ENCODE data around the gene DPH1. TPM values are rescaled to one million over a fixed set of nuclear protein-coding genes. Genes with fewer than 3 reads are reported as not detected.
A peak's percentile ranks its signal among the peaks of the same experiment; 100 is the strongest.

The DPH1 gene
- total and polyA plus RNA-seq, 4 donors = 9.8 to 24.6 (median 19.4) TPM

- H3K9ac ChIP-seq (ENCODE audit: low read depth in 1 of 2, low read length in 2 of 2) = no peak overlapping the region
- H3K4me3 ChIP-seq (ENCODE audit: low read depth in 1 of 3, low read length in 3 of 3) = peak overlapping the region; percentile 44 to 77 (median 73)
- TF ChIP-seq CTCF (IDR thresholded peaks at IDR 0.05; ENCODE audit: low read depth, low read length, missing input control) (no peak), HNF4A (conservative IDR thresholded peaks at IDR 0.05) (no peak), YY1 (IDR thresholded peaks at IDR 0.05) (no peak), HNF4G (IDR thresholded peaks at IDR 0.05) (no peak), REST (IDR thresholded peaks at IDR 0.05) (no peak), ZBTB33 (IDR thresholded peaks at IDR 0.05) (no peak), FOXA1 (IDR thresholded peaks at IDR 0.05) (no peak), ATF3 (IDR thresholded peaks at IDR 0.05) (no peak), NR2F2 (IDR thresholded peaks at IDR 0.05) (no peak), EGR1 (IDR thresholded peaks at IDR 0.05; ENCODE audit: low read depth in 2 of 2) (no peak), SP1 (IDR thresholded peaks at IDR 0.05) (no peak), TAF1 (conservative IDR thresholded peaks at IDR 0.05) (no peak)
- under 1% methylated on average over 73 of the region's 73 CpGs for WGBS
- no peak for DNase-seq (ENCODE audit: low spot score)
- peaks cover 4 to 39% (median 23%) of the 10 kb centered on the region in 4 donors for H3K4me1 ChIP-seq (ENCODE audit: control insufficient read depth in 4 of 4, insufficient read depth in 4 of 4, low read length in 3 of 4)
- H3K9me3 ChIP-seq (ENCODE audit: control insufficient read depth in 4 of 4, low read length in 3 of 4) = no peaks in the 10 kb centered on the region
- H3K27me3 ChIP-seq (ENCODE audit: control insufficient read depth in 4 of 4, insufficient read depth in 4 of 4, low read length in 3 of 4) = no peaks in the 10 kb centered on the region
- no peaks in the 10 kb centered on the region for H3K36me3 ChIP-seq (ENCODE audit: control insufficient read depth in 4 of 4, insufficient read depth in 3 of 4, low read depth in 1 of 4, low read length in 3 of 4)
- peak overlapping the region in 1 of 2 donors; percentile 42 for H3K27ac ChIP-seq (ENCODE audit: low read depth in 1 of 2, low read length in 2 of 2)
Measured at GRCh38 chr17:2024572-2025219, 5.3 kb upstream of the DPH1 start.

- H3K27me3 ChIP-seq (ENCODE audit: control insufficient read depth in 4 of 4, insufficient read depth in 4 of 4, low read length in 3 of 4) = no peaks in the 10 kb centered on the region
- peaks cover 4 to 40% (median 24%) of the 10 kb centered on the region in 4 donors for H3K4me1 ChIP-seq (ENCODE audit: control insufficient read depth in 4 of 4, insufficient read depth in 4 of 4, low read length in 3 of 4)
- no peaks in the 10 kb centered on the region for H3K9me3 ChIP-seq (ENCODE audit: control insufficient read depth in 4 of 4, low read length in 3 of 4)
- H3K4me3 ChIP-seq (ENCODE audit: low read depth in 1 of 3, low read length in 3 of 3) = peak within 1 kb of the TSS; percentile 44 to 77 (median 73)
- DNase-seq (ENCODE audit: low spot score) = no peak
- WGBS = under 1% methylated on average over 47 of the region's 47 CpGs
- H3K36me3 ChIP-seq (ENCODE audit: control insufficient read depth in 4 of 4, insufficient read depth in 3 of 4, low read depth in 1 of 4, low read length in 3 of 4) = no peaks in the 10 kb centered on the region
- no peak within 1 kb of the TSS for H3K9ac ChIP-seq (ENCODE audit: low read depth in 1 of 2, low read length in 2 of 2)
- H3K27ac ChIP-seq (ENCODE audit: low read depth in 1 of 2, low read length in 2 of 2) = peak within 1 kb of the TSS in 1 of 2 donors; percentile 51
- TF ChIP-seq RAD21 (IDR thresholded peaks at IDR 0.05) (peak in 1 of 2 donors; percentile 13), FOXA1 (IDR thresholded peaks at IDR 0.05) (no peak), HNF4A (conservative IDR thresholded peaks at IDR 0.05) (peak in 1 of 2 donors; percentile 12), YY1 (IDR thresholded peaks at IDR 0.05) (peak; percentile 18), NR2F2 (IDR thresholded peaks at IDR 0.05) (no peak), JUND (IDR thresholded peaks at IDR 0.05) (no peak), ZBTB33 (IDR thresholded peaks at IDR 0.05) (no peak), MAX (IDR thresholded peaks at IDR 0.05) (no peak), HNF4G (IDR thresholded peaks at IDR 0.05) (no peak), GABPA (IDR thresholded peaks at IDR 0.05 in 1 of 2, conservative IDR thresholded peaks at IDR 0.05 in 1 of 2) (no peak), CTCF (IDR thresholded peaks at IDR 0.05; ENCODE audit: low read depth, low read length, missing input control) (no peak), EGR1 (IDR thresholded peaks at IDR 0.05; ENCODE audit: low read depth in 2 of 2) (no peak), ATF3 (IDR thresholded peaks at IDR 0.05) (no peak), RXRA (IDR thresholded peaks at IDR 0.05) (no peak), TAF1 (conservative IDR thresholded peaks at IDR 0.05) (no peak)
Measured at GRCh38 chr17:2025220-2025621, 4.7 kb upstream of the DPH1 start, which contains the start of gene RTN4RL1. TSS of gene RTN4RL1 (minus strand) at chr17:2025334. CDS start at chr17:2024865, 469 bp downstream.

Data from liver (tissue), 9 donors.